Retinal pigment epithelial cell (primary cell): ENCODE data around the gene ARRDC2.

Experiments
- DNase-seq: peaks from one replicate; pipeline ENCODE4 v3.0.0-alpha.2; 2010; ENCODE audit warnings: low read depth
- H3K4me3 ChIP-seq: 2 replicates; pipeline ENCODE4 v1.5.1; 2011; ENCODE audit warnings: mild to moderate bottlenecking, low read length, control low read depth, moderate library complexity
- TF ChIP-seq, protein P1 (sequence below): conservative IDR thresholded peaks from 2 replicates; pipeline ENCODE4 v1.5.1; 2011; ENCODE audit warnings: low read depth, low read length, control low read depth, inconsistent platforms

Gene ARRDC2

DNA sequence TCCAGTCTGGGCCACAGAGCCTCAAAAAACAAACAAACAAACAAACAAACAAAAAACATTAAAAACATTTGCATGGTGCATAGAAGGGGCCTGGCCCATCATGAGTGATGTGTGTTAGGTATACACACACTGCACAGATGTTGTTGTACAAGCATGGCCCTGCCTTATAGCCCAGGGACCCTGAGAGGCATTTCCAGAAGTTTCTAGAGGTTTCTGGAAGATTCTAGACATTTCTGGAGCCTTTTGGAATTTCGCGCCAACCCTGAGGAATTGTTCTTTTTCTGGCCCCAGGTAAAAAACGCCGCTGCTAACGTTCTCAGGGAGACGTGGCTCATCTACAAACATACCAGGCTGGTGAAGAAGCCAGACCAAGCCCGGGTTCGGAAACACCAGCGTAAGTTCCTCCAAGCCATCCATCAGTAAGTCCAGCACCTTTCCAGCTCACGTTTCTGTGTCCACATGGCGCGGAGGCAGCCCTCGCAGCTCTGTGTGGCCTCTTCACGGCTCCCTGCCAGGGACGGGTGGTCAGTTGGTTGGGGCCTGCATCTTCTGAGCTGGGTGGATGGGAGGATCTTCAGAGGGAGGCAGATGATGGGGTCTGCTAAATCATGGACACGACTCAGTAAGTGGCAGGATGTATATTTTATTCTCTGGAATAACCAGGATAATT lies 18.4 kb upstream of the ARRDC2 start:
- TF ChIP-seq, protein P1, sequence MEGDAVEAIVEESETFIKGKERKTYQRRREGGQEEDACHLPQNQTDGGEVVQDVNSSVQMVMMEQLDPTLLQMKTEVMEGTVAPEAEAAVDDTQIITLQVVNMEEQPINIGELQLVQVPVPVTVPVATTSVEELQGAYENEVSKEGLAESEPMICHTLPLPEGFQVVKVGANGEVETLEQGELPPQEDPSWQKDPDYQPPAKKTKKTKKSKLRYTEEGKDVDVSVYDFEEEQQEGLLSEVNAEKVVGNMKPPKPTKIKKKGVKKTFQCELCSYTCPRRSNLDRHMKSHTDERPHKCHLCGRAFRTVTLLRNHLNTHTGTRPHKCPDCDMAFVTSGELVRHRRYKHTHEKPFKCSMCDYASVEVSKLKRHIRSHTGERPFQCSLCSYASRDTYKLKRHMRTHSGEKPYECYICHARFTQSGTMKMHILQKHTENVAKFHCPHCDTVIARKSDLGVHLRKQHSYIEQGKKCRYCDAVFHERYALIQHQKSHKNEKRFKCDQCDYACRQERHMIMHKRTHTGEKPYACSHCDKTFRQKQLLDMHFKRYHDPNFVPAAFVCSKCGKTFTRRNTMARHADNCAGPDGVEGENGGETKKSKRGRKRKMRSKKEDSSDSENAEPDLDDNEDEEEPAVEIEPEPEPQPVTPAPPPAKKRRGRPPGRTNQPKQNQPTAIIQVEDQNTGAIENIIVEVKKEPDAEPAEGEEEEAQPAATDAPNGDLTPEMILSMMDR, result no peak
- H3K4me3 ChIP-seq, result no peak overlapping the region

DNA sequence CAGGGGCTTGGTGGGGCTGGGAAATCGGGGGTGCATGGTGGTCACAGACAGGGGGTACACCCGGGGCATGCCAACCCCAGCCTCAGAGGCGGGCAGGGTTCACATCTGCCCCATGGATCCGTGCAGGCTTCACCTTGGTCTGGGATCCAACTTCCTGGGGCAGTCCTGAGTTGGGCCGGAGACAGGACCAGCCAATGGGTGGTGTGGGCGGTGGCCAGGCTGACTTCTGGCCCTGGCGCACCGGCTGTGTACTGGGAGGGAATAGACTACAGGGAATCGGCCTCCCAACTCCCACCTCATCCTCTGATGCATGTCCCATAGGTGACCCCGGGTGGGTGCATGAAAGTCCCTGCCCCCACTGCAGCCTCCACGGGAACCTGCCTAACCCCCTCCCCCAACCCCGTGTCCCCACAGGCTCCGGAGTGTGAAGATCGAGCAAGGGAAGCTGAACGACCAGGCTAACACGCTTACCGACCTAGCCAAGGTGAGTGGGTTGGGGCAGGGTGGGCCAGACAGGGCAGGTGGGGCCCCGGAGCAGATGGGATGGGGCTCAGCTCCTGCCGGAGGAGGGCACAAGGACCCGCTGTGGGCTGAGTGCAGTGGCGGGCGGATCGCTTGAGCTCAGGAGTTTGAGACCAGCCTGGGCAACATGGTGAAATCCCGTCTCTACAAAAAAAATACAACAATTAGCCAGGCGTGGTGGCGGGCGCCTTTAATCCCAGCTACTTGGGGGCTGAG lies 14.7 kb upstream of the ARRDC2 start:
- no peak overlapping the region for H3K4me3 ChIP-seq
- TF ChIP-seq, protein P1, result no peak
- no peak for DNase-seq

More for the DNA sequence above, 18.4 kb upstream of the ARRDC2 start:
- no peak for DNase-seq

DNA sequence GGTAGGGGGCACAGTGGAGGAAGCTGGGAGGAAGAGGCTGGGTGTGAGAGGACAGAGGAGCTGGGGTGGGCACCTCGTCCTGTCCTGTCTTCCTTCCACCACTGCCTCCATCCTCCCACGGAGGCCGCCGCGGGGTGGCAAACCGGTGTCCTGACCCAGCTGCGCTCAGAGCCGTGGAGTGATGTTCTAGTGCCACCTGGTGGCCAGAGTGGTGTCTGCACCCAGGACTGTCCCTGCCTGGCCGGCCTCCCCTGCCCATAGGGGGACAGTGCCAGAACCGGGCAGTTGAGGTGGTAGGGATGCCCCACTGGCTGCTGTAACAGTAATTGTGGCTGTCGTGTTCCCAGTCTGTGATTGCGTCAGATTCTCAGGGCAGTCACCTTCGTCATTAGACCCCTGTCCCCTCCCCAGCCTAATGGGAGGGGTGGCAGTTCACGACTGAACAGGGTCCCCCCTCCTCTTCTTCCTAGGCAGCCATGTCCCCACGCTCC lies 11.1 kb upstream of the ARRDC2 start:
- DNase-seq, result no peak
- H3K4me3 ChIP-seq, result no peak overlapping the region
- TF ChIP-seq, protein P1, result peak; percentile 95

DNA sequence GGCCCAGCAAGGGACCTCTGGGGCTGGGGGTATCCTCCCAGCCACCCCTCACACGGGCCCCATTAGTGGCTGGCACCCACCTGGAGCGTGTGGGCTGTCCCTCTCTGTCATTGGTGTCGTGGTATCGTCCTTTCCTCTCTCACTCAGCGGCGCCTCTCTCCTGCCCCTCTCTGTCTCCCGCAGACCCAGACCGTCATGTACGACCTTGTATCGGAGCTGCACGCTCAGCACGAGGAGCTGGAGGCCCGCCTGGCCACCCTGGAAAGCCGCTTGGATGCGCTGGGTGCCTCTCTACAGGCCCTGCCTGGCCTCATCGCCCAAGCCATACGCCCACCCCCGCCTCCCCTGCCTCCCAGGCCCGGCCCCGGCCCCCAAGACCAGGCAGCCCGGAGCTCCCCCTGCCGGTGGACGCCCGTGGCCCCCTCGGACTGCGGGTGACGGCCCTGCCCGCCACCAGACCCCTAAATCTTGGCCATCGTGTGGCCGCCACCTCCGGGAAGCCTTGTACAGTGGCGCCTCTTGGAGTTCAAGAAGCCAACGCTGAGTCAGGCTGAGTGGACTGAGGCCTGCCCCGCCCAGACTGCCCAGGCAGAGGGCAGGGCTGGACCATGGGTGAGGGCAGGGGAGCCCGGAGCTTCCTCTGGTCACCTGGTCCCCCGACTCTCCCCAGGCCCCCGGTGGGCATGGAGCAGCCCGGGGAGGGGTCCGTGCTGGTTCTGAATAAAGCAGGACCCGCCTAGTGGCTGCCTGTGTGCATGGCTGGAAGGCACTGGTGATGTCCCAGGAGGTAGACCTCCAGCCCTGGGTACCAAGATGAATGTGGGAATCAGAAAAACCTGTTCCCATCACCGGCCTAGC lies 9.8 kb upstream of the ARRDC2 start:
- TF ChIP-seq, protein P1, result no peak
- no peak for DNase-seq
- H3K4me3 ChIP-seq, result no peak overlapping the region

DNA sequence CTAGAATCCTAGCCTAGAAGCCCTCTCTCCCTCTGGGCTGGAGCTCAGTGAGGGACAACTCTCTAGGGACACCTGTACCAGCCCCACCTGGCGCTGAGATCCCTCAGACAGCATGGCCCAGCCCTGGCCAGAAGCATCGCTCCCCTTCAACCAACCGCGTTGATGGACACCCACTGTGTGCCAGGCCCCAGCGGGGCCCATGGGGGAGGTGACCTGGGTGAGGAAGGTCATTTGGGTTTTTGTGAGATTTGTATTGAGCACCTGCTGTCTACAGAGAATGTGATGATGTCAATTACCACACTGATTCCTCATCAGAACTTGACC lies 9.2 kb upstream of the ARRDC2 start:
- no peak overlapping the region for H3K4me3 ChIP-seq
- TF ChIP-seq, protein P1, result no peak
- DNase-seq, result no peak

DNA sequence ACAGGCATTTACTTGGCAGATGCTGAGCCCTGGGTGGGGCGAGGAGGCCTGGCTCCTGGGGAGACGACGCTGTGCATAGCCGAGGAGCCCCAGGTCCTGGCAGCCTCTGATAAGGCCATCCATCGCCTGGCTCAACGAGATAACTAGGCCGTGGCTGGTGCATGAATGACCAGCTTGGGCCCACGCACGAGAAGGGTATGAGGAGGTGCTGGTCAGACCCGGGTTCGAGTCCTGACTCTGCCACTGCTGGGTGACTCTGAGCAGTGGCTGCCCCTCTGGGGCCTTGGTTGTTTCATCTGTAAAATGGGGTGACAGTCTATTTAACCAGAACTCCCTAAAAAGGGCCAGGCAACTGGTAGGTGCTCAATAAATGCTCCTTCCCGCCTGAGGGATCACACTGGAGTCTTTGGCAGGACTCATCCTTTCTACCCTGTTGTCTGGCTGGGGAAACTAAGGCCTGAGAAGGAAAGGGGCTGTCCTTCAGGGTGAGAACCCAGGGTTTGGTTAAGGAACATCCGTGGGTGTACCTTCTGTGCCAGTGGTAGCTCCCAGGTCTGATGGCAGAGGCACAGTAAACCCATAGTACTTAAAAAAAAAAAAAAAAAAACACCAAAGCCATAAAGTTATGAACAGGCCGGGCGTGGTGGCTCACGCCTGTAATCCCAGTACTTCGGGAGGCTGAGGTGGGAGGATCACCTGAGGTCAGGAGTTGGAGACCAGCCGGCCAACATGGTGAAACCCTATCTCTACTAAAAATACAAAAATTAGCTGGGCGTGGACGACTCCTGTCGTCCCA lies 8.1 kb upstream of the ARRDC2 start:
- H3K4me3 ChIP-seq, result no peak overlapping the region
- TF ChIP-seq, protein P1, result no peak
- DNase-seq, result no peak
